GM12865 (cell line): ENCODE results near the gene DHX15.
A peak's percentile ranks its signal among the peaks of the same experiment; 100 is the strongest.
"Not testable (repeated sequence)": the region's sequence is repeated elsewhere in the genome, so short reads cannot be mapped to it uniquely, and the experiment has no call there.

Experiments
- DNase-seq: peaks from one replicate; pipeline ENCODE4 v3.0.0; 2010; ENCODE audit warnings: low read depth
- H3K4me3 ChIP-seq: 2 replicates; pipeline ENCODE4 v1.5.1; 2011; ENCODE audit warnings: mild to moderate bottlenecking, low read depth, low read length, control low read depth
- TF ChIP-seq, protein P1 (sequence below): IDR thresholded peaks from 2 replicates; pipeline ENCODE4 v1.5.1; 2011; ENCODE audit warnings: low read length, control low read depth, low read depth, inconsistent platforms; ENCODE audit not compliant: insufficient read depth; ENCODE audit errors: missing control alignments

Gene DHX15

DNA sequence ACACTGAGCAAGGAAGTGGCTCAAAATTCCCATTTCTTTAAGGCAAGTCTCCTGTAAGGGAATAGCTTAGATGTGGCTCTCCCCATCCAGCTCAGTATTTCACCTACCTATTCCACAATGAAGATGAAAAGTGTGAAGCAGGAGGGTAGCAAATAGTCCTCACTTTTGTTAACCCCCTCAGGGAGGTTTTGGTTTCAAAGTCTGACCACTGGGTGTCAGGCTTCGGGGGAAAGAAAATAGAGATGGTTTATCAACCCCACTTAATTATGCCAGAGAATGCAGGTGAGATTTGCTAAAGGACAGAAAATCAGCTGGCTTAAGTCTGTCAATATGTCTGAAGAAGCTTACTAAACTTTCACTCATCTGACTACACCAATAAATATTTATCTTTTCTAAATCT, 69.5 kb downstream of the DHX15 start:
- H3K4me3 ChIP-seq, result no peak overlapping the region
- TF ChIP-seq, protein P1, sequence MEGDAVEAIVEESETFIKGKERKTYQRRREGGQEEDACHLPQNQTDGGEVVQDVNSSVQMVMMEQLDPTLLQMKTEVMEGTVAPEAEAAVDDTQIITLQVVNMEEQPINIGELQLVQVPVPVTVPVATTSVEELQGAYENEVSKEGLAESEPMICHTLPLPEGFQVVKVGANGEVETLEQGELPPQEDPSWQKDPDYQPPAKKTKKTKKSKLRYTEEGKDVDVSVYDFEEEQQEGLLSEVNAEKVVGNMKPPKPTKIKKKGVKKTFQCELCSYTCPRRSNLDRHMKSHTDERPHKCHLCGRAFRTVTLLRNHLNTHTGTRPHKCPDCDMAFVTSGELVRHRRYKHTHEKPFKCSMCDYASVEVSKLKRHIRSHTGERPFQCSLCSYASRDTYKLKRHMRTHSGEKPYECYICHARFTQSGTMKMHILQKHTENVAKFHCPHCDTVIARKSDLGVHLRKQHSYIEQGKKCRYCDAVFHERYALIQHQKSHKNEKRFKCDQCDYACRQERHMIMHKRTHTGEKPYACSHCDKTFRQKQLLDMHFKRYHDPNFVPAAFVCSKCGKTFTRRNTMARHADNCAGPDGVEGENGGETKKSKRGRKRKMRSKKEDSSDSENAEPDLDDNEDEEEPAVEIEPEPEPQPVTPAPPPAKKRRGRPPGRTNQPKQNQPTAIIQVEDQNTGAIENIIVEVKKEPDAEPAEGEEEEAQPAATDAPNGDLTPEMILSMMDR, result peak; percentile 12
- DNase-seq, result no peak

DNA sequence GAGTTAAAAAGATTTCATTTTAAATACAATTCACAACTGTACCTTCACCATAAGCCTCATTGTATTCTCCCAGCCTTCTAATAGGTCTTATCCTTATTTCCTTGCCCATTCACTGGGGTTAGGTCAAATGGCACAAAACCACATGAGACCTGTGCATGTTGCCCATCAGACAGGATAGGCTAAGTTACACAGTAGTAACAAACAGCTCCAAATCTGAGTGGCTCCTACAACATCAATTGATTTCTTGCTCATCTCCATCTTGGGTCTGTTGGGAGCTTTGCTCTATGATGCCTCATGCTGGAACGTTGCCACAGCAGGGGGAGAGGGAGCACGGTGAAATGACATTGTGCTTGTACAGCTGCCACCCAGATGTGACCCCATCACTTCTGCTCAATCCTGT, 70.6 kb downstream of the DHX15 start:
- DNase-seq, result no peak
- TF ChIP-seq, protein P1, result no peak

DNA sequence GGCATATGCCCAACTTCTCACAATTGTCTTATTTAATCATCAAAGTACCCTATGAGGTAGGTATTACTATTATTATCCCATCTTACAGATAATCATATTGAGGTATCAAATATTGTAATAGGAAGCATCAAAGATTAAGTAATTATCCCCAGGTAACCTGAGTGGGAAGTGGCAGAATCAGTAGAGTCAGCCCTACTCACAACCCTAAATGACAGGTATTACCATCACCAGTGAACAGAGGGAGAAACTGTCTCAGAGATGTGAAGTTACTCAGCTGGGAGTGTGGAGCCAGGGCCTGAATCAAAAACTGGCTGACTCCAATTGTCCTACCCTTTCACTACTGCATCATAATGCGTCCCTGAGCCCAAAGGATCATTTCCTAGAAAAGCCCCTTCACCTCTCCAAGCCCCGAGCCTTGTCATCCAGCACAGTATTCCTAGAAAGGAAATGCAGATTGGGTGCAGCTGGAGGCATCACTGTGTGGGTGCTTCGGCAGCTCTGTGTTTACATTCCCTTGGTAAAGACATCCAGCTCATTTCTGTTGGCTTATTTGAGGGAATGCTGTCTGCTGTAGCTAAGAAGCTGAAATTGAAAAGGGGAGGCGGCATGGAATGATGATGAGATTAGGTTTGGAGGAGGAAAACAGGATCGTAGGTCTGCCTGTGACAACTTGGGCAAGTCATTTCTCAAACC, 72.8 kb downstream of the DHX15 start:
- DNase-seq, result no peak
- TF ChIP-seq, protein P1, result no peak
- no peak overlapping the region for H3K4me3 ChIP-seq

More for the DNA sequence above, 70.6 kb downstream of the DHX15 start:
- H3K4me3 ChIP-seq, result no peak overlapping the region

DNA sequence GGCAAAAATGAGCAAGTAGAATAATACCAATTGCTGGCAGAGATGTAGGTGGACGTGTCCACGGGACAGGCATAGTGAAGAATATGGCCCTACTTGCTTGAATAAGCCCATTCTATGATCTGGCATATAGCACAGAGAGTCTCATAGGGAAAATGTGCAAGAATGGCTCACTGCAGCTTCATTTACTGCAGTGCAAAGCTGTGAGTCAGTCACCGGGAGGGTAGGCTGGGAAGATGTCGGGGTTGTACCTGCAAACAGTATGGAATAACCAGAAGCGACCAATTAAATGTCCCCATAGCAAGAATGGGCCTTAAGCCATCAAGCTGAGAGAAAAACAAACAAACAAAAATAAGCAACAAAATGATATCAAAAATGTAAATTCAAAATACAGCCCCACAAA, 74.3 kb downstream of the DHX15 start:
- TF ChIP-seq, protein P1, result no peak
- DNase-seq, result no peak
- no peak overlapping the region for H3K4me3 ChIP-seq

DNA sequence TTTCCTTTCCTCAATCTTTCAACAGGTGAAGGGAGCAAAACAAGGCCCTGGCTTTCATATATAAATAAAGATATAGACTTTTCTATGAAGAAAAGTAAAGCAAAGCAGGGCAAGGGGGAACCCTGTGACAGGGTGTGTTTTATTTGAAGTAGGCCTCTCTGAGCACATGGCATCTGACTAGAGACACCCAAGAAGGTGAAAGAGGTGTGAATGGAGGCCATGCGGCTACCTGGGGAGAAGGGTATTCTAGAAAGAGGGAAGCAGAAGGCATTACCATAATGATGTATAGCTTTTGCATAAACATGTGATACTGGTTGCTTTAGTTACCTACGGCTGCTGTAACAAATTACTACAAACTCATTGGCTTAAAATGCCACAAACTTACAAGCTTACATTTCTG, 75.8 kb downstream of the DHX15 start:
- no peak for DNase-seq
- TF ChIP-seq, protein P1, result no peak
- H3K4me3 ChIP-seq, result no peak overlapping the region

DNA sequence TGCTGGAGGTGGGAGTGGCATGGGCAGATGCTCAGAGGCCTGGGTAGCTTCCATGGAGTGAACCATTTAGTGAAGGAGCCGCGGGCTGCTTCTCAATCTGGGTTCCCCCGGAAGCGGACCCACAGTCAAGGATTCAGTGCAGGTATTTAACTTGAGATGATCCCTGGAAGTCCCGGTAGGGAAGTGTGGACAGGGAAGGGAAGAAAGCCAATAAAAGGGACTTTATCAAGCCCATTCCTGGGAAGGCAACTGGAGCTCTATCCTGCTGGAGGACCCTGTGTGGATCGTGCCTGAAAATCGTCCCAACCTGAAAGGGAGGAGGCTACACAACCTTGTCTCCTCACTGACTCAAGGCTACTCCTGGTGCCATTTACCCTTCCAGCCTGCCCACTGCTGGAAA, 76.9 kb downstream of the DHX15 start:
- DNase-seq, result no peak
- H3K4me3 ChIP-seq, result no peak overlapping the region
- TF ChIP-seq, protein P1, result no peak

DNA sequence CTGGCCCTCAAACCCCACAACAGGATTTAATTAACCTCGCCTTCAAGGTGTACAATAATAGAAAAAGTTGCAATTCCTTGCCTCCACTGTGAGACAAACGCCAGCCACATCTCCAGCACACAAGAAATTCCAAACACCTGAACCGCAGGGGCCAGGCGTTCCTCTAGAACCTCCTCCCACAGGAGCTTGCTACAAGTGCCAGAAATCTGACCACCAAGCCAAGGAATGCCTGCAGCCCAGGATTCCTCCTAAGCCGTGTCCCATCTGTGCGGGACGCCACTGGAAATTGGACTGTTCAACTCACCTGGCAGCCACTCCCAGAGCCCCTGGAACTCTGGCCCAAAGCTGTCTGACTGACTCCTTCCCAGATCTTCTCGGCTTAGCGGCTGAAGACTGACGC, 81.3 kb downstream of the DHX15 start:
- not testable (repeated sequence) for DNase-seq, H3K4me3 ChIP-seq
